HG03045 (cell line): ENCODE measurements around the gene NEDD4L.
"Not testable (repeated sequence)": the region's sequence is repeated elsewhere in the genome, so short reads cannot be mapped to it uniquely, and the experiment has no call there.

Source experiments
- ATAC-seq: cut with Tn5 transposase; IDR thresholded peaks from one replicate; pipeline ENCODE4 v1.9.1; 2021; ENCODE audit warnings: mild to moderate bottlenecking, moderate library complexity; ENCODE audit not compliant: unreplicated experiment

The NEDD4L gene

DNA sequence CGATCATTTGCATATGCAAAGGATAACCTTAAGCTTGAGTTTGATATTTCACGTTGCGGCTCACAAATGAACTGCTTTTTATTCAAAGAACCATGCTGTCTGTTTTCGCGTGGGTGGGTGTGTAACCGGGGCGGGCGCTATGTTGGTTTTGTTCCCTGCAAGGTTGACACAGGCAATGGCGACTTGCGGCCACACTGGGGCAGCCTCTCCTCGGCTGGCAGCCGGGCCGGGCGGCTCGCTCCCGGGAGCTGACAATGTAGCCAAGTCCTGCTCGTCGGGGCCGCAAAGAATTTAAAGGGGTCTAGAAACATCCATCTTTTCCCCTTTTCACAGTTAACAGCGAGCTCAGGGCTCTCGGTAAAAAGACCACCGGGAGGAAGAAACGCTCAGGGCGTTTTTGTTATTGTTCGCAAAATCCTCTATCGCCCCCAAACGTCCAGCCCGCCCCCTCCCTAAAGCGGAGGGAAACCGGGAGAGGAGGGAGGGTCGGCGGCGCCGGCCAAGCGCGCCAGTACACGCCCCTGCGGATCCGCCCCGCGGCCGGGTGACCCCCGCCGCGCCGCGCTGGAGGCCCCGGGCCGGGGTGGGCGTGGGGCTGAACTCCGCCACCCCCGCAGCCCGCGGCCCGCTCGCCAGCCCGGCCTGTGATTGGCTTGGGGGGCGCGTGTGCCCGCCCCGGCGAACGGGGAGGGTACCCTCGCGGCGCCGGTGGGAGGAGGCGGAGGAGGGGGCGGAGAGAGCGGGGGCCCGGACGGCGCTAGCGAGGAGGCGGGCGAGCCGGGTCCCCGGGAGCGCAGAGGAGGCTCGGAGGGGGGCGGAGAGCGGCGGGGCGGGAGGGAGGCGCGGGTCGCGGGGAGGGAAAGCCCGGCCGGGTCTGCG, at the start of gene NEDD4L:
NEDD4L (plus strand) TSS at position 736 of the 879 bp plus-strand sequence. CDS start 435 bp downstream, outside the sequence.
- ATAC-seq = peak; percentile 80

DNA sequence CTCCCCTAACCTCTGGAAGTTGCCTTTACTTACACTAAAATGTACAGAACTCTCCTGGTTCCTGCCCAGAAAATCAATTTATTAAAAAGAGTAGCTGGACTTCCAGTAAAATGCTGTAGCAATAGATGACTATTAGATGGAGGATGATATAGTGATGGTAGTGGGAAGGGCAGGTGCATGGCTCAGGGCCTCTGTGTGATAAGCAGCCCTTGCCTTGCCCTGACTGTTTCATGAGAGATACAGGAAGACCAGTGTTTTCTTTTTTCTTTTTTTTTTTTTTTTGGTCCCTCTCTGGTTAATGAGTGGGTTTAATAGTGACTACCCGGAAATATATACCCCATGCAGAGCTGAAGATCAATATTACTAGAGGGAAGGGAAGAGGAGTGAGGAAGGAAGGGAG, 48.7 kb upstream of the NEDD4L start:
- ATAC-seq = no peak

DNA sequence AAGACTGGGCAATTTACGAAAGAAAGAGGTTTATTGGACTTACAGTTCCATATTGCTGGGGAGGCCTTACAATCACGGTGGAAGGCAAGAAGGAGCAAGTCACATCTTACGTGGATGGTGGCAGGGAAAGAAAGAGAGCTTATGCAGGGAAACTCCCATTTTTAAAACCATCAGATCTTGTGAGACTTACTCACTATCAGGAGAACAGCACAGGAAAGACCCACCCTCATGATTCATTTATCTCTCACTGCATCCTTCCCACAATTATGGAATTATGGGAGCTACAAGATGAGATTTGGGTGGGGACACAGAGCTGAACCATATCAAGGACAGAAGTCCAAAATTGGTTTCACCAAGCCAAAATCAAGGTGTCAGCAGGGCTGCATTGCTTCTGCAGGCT, 47.1 kb upstream of the NEDD4L start:
- ATAC-seq = not testable (repeated sequence)

DNA sequence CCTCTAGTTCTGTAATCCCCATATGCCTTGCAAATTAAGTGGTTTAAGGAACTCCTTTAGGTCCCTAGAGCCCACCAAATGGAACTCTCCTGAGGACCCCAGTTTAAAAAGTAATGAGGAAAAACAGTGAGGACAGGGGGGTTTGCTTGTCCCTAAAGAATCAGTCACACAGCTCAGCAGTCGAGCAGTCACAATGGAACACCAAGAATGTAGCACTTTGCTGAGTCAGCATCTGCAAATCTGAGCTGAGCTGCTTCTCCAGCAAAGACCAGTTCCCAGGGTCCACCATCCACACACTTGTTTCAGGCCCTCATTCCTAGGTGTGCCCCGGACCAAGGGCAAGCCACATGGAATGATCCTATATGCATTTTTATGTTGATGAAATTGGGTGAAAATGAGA, 46.2 kb upstream of the NEDD4L start:
- ATAC-seq = no peak

DNA sequence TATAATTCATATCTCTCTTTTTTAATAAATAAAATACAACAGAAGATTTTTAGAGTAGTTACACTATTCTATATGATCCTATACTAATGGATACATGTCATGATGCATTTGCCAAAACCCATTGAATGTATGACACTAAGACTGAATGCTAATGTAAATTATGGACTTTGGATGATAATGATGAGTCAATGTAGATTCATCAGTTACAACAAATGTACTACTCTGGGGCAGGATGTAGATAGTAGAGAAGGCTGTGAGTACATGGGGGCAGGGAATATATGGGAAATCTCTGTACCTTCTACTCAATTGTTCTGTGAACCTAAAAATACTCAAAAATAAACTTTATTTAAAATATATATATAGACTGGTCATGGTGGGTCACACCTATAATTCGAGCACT, 45.6 kb upstream of the NEDD4L start:
- no peak for ATAC-seq

DNA sequence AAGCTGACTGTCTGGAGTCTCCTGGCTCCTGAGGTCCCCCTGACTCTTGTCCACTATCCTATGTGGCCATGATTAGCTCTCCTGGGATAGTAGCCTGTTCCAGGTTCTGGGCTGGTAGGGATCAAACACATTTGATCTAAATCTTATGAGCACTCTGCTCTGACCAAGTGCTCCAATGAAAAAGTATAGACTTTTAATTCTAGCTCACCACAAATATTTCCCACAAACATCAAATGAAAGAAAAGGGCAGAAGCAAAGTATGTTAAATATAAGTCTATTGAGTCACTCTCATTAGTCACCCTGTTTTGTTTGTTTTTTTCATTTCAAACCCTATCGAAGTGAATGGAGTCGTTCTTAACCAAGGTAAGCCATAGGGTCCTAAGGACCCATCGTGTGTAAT, 39.7 kb upstream of the NEDD4L start:
- no peak for ATAC-seq

DNA sequence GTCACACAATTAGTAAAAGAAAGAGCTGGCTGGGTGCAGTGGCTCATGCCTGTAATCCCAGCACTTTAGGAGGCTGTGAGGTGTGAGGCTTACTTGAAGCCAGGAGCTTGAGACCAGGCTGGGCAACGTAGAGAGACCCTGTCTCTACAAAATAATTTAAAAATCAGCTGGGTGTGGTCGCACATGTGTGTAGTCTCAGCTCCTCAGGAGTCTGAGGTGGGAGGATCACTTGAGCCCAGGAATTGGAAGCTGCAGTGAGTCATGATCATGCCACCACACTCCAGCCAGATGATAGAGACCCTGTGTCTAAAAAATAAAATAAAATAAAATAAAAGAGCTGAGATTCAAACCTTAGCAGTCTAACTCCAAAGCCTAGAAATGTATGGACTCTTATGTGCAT, 39.0 kb upstream of the NEDD4L start:
- no peak for ATAC-seq

DNA sequence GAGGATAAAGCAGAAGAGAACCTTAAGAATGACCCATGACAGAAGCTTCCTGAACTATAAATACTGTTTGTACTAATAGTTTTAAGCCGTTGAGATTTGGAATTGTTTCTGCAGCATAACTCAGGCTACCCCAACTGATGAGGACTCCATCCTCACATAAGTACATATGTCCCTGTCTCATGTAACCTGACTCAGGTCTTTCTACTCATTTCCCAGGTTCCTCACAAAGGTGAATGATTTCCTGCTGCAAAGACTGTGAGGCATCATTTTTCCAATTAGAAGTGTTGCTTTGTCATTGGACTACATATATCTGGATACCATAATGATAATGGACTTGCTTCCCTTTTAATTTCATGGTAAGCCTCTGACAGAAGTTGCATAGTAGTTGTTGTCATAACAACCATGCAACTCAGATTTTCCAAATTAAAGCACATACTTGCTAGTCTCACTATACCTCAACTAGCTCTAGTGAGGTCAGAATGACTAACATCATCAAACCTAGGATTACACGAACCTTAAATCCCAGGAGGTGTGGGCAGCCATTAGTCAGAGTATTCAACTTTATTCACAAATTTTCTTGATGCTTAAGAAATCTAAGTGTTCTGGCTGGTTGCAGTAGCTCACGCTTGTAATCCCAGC, 38.0 kb upstream of the NEDD4L start:
- no peak for ATAC-seq

DNA sequence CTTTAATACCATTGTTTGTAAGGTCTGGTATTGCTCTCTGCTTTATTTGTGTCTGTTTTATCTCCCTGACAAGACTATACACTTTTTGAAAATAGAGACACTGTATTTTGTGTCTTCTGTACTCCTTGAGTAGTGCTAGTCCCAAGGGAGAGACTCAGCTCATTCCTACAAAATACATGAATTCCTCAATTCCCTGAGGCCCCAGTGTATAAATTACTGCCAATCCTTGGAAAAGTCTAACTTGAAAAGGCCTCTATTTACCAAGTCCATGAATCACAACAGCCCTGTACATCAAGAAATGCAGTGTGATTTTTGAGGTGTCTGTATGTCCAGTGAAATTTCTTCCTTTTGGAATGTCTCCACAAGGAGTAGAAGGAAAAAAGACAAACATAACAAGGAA, 34.9 kb upstream of the NEDD4L start:
- no peak for ATAC-seq

DNA sequence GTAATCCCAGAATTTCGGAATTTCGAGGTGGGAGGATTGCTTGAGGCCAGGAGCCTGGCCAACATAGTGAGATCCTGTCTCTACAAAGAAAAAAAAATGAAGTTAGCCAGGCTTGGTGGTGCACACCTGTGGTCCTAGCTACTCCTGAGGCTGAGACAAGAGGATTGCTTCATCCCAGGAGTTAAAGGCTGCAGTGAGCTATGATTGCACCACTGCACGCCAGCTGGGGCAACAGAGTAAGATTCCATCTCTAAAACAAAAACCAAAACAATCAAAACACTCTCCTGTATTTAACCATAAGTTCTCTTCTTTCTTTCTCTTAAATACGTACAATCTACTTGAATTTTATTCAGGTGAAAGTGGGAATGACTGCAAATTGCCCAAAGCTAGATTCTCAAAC, 33.8 kb upstream of the NEDD4L start:
- no peak for ATAC-seq

DNA sequence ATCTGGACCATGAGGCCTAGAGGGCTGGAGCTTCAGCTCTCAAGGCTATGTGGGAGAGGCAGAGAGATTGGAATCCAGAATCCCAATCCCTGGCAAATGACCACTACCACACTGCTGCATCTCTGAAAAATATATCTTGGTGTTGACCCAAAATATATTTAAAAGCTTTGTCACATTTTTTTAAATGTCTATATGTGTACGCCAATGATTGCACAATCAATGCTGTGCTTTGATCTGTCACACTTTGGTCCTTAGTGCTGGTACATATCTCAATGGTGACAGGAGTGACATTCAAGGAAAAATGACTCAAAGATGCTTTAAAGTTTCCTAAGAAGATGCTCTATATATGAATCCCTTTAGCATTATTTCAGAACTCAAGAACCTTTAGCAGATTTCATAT, 31.7 kb upstream of the NEDD4L start:
- no peak for ATAC-seq

DNA sequence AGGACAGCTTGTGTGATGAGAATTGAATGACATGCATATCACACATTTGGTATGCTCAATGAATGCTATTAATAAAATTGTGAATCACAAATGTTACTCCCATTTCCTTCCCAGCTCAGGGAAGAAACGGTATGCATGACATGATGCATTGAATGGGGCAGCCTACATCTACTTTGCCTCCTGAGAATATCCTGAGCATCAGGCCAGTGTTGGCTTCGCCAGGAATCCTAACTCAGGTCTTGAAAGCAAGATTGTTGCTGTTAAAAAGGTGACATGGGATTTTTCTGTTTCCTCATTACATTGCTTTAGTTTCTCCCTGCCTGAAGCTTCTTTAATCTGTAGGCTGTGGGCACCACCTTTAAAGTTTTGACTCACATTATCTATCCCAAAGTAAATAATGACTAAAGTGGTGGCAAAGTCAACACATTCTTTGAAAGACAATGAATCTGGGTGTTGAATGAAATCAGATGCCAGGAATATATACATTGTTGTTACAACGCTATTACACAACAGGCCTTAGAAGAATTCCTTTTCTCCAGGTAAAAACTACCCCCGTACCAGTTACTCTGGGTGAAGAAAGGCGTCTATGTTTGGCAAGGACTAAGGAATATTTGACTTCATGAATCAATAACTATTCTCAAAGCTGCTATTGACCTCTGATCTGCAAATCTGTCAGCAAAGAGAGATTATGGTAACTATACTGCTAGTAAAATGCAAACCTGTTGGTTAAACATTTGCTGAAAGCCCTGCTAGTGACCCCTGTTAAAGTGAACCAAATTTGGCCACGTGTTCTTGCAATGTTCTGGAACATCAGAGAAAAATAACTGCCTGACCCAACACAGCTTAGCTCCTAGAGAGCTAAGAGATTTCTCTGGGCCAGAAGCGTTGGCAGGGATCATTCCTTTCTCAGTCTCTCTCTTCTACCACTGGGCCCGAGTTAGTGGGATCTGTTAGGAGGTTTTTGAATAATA, 30.5 kb upstream of the NEDD4L start:
- no peak for ATAC-seq

DNA sequence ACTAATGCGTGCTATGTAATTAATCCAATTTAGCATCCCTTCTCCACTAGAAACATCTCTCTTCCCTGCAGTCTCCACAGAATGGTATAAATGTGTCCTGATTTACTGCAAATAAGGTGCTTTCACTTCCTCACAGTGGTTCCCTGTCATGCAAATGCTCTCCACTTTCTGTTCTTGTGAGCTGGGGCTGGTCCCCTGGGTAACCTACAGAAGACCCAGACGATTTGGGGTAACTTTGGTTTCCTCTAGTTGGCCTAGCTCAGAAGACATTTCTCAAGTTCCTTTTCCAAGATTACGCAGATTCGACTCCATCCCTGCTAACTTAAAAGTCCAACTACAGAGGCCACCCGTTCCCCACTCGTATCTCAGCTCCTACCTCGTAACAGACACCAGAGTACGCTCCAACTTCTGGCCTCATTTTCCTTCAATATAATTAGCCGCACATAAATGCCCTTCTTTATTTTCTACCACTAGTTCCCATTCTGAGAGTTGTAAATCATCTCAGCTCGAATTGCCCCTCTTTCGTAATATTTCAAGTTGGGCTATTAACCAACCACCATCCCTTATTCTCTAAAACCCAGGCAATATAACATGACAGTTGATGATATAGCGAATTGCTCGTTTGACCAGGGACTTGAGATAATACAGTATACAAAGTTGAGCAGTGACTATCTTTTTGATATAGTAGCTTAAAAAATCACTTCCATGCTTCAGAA, 28.8 kb upstream of the NEDD4L start:
- peak; percentile 99 for ATAC-seq

DNA sequence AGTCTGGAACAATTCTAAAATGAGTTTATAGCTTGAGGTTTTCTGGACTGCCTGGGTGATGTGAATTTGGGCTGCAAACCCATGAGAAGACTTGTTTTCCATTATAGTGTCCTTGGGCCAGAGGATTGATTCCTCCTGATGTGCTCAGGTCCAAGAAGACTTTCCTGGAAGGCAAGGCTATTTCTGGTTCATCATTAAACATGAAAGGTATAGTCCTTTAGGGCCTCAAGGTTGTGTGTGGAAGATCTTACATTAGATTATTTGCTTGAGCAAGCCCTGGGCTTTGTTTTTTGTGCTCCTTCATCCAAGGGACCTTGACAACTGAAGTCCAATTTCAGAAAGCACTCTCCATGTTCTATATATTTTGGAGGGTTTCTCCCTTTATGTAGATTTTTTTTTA, 26.8 kb upstream of the NEDD4L start:
- no peak for ATAC-seq

DNA sequence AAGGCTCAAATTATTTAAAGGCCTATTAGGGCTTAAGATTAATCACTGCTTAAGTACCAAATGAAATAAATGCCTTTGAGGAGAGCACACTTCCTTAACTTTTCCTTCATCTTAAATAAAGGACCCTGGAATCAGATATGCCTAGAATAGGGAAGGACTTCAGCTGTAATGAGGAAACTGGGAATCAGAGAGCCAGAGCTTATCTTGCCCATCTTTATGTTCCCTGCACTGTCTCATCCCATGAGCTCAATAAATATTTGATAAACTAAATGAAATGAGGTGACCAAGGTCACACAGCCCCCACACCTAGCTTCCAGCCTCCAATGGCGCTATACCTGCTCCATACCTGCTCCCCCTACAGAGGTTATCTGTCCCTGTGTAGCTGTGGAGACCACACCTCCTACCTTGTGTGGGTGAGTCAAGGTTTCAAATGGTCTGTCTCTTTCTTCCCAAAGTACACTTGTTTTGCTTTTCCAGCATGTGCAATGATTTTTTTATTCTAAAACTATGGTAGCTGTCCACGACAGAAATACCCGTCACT, 23.4 kb upstream of the NEDD4L start:
- no peak for ATAC-seq

DNA sequence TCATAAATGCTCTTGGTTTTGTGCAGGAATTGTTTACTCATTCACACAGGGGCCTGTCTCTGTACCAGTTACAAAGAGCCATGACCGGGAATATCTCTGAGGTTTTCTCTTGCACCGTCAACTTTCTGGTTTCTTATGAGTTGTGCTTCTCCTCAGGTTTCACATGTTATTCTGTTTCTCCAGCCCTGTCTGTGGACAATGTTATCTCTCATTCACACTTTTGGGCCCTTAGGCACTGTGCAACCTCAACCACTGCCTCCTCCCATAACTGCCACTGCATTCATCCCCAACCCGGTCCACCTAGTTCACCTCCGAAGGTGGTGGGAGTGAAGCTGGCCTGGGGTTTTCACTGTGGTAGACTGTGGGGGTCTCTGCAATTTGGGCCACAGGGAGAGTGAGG, 22.5 kb upstream of the NEDD4L start:
- ATAC-seq = no peak

DNA sequence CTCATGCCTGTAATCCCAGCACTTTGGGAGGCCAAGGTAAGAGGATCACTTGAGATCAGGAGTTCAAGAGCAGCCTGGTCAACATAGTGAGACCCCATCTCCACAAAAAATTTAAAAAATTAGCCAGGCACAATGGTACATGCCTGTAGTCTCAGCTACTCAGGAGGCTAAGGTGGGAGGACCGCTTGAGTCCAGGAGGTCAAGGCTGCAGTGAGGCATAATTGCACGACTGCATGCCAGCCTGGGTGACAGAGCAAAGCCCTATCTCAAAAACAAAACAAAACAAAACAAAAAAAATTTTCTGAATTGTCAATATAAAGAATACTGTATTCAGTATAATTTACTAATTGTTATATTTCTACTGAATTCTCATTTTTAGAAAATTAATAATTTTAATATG, 20.9 kb upstream of the NEDD4L start:
- ATAC-seq = no peak

DNA sequence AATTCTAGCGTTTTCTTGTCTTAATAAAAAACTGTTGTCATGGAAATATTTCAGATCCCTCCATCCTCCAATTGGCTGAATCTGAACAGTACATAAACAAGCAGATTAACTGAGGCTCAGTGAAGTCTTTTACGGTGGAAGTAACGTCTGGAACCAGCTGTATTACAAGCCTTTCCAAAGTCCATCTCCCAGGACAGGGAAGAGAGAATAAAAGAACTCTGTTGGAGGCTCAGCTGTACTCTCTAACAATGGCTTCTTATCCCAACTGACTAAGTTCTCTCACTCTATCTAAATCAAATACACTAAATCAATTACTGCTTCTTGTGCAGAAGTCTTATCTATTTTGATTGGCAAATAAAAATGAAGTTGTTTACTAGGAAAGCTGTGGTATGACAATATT, 19.9 kb upstream of the NEDD4L start:
- no peak for ATAC-seq

DNA sequence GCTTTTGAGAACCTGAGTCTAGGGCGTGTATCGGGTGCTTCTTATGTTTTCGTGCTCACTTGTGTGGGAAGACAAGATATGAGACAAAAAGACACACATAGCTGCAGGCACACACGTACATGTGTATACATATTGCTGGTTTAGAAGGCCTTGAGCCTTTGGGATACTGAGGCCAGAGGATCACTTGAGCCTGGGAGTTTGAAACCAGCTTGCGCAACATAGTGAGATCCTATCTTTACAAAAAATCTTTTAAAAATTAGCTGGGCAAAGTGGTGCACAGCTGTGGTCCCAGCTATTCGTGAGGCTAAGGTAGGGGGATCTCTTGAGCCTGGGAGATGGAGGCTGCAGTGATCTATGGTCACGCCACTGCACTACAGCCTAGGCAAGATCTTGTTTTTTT, 18.8 kb upstream of the NEDD4L start:
- ATAC-seq = no peak

DNA sequence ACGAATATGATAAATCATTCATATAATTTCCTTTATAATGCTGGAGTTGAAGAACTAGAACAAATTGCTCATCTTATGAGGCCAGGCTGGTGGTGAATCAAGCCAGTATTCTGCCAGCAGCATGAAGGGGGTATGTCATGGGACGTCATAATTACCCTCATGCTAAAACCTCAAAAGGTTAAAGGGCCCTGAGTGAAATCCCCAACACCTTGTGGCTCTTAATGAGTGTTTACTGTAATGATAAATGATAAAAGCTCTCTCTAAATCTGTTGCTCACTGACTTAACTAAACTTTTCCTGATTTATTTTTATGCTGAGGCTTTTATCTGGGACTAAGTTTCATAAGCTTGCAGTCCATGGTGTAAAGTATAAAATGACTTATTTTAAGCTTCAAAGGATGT, 18.3 kb upstream of the NEDD4L start:
- ATAC-seq = no peak
